ENCODE data around the gene IPO7.

The IPO7 gene

DNA sequence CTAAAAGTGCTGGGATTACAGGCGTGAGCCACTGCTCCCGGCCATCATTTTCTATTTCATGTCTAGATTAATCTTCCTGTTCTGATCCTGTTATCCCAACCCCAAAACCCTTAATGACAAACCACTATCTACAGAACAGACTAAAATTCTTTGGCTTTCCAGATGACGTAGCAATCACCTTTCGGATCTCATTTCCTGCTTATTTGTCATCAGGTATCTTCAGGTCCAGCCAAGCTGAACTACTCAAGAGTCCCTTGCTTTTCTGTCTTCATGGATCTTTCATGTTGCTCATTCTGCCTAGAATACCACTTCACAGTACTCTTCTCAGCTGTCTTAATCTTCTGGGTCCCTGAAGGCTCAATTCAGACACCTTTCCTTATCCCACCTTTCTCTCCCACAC lies 27.4 kb upstream of the IPO7 start:
- TF ChIP-seq ZBTB7A (IDR thresholded peaks at IDR 0.05; ENCODE audit: low read depth) (no peak), TCF12 (IDR thresholded peaks at IDR 0.05; ENCODE audit: low read depth) (no peak)
- TF ChIP-seq, protein P1, sequence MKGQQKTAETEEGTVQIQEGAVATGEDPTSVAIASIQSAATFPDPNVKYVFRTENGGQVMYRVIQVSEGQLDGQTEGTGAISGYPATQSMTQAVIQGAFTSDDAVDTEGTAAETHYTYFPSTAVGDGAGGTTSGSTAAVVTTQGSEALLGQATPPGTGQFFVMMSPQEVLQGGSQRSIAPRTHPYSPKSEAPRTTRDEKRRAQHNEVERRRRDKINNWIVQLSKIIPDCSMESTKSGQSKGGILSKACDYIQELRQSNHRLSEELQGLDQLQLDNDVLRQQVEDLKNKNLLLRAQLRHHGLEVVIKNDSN (IDR thresholded peaks at IDR 0.05) = no peak

DNA sequence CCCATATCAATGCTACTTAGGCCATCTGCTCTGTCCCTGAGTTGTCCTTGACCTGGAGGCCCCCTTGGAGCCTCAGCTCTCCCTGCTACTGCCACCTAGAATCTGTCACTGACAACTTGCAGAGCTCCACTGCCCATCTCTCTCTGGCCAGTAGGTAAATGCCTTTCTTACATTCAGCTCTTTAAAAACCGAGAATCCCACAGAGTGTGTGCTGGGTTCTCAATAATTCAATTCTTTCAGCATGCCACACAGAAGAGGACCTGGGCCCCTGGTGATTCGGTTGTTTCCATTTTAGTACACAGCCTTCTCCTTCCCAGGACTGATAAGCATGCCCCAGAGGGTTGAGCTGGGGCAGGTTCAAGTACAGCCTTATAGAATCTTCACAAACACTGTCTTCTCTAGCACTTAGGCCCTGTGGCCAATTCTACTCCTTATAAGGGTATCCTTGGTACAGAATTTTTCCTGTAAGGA lies 22.0 kb upstream of the IPO7 start:
- TF ChIP-seq TCF12 (IDR thresholded peaks at IDR 0.05; ENCODE audit: low read depth) = no peak
- TF ChIP-seq MAX (IDR thresholded peaks at IDR 0.05) = no peak
- TF ChIP-seq CEBPB (IDR thresholded peaks at IDR 0.05) = no peak
- TF ChIP-seq, protein P1 (IDR thresholded peaks at IDR 0.05) = no peak
- TF ChIP-seq EGR1 (IDR thresholded peaks at IDR 0.05) = no peak
- TF ChIP-seq TEAD4 (IDR thresholded peaks at IDR 0.05) = no peak
- no peak for TF ChIP-seq RAD21 (IDR thresholded peaks at IDR 0.05; ENCODE audit: low read depth)
- TF ChIP-seq TAF1 (IDR thresholded peaks at IDR 0.05; ENCODE audit: low read depth) = no peak
- TF ChIP-seq FOXM1 (IDR thresholded peaks at IDR 0.05; ENCODE audit: borderline replicate concordance, low read depth) = no peak
- TF ChIP-seq ZBTB7A (IDR thresholded peaks at IDR 0.05; ENCODE audit: low read depth) = no peak
- no peak for TF ChIP-seq CREB1 (IDR thresholded peaks at IDR 0.05; ENCODE audit: low read depth)
- no peak for TF ChIP-seq EP300 (IDR thresholded peaks at IDR 0.05; ENCODE audit: borderline replicate concordance)

GRCh38 chr11:9363954-9364912 lies 20.2 kb upstream of the IPO7 start:
- TF ChIP-seq CEBPB (IDR thresholded peaks at IDR 0.05) (no peak), ZBTB7A (IDR thresholded peaks at IDR 0.05; ENCODE audit: low read depth) (no peak), TCF12 (IDR thresholded peaks at IDR 0.05; ENCODE audit: low read depth) (peak; percentile 83; the same call in 1 of the 2 replicates), EGR1 (IDR thresholded peaks at IDR 0.05) (no peak), RAD21 (IDR thresholded peaks at IDR 0.05; ENCODE audit: low read depth) (no peak; the same call in 1 of the 2 replicates), FOXM1 (IDR thresholded peaks at IDR 0.05; ENCODE audit: borderline replicate concordance, low read depth) (no peak), TAF1 (IDR thresholded peaks at IDR 0.05; ENCODE audit: low read depth) (peak; percentile 56; the same call in 1 of the 2 replicates), NFIC (IDR thresholded peaks at IDR 0.05) (peak; percentile 27; the same call in 1 of the 2 replicates), MAX (IDR thresholded peaks at IDR 0.05) (peak; percentile 84), YY1 (IDR thresholded peaks at IDR 0.05; ENCODE audit: low read depth) (no peak), REST (IDR thresholded peaks at IDR 0.05; ENCODE audit: low read depth) (no peak), TEAD4 (IDR thresholded peaks at IDR 0.05) (peak; percentile 94), EP300 (IDR thresholded peaks at IDR 0.05; ENCODE audit: borderline replicate concordance) (peak; percentile 86), CREB1 (IDR thresholded peaks at IDR 0.05; ENCODE audit: low read depth) (peak; percentile 66)
- TF ChIP-seq, protein P1 (IDR thresholded peaks at IDR 0.05) = no peak

DNA sequence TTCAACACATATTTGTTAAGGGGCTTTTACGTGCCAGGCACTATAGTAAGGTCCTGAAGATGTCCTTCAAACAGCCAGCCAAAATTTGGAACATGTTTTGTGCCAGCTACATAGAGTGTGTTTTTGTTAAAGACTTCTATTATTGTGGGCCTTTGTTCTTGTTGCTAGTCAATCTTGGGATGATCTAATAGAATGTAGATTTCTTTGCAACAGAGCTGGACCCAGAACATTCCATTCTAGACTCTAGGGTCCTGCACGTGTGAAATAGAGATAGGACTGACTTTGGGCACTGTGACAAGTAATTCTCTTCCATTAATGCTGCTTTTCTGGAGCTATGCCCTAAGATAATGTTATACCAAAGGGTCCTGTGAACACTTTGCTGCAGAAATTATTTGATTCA lies 16.9 kb upstream of the IPO7 start:
- TF ChIP-seq, protein P1 (IDR thresholded peaks at IDR 0.05) = no peak
- TF ChIP-seq REST (IDR thresholded peaks at IDR 0.05; ENCODE audit: low read depth) (no peak), CREB1 (IDR thresholded peaks at IDR 0.05; ENCODE audit: low read depth) (no peak), EGR1 (IDR thresholded peaks at IDR 0.05) (no peak), TCF12 (IDR thresholded peaks at IDR 0.05; ENCODE audit: low read depth) (no peak), TEAD4 (IDR thresholded peaks at IDR 0.05) (no peak), NFIC (IDR thresholded peaks at IDR 0.05) (no peak), CEBPB (IDR thresholded peaks at IDR 0.05) (no peak)

DNA sequence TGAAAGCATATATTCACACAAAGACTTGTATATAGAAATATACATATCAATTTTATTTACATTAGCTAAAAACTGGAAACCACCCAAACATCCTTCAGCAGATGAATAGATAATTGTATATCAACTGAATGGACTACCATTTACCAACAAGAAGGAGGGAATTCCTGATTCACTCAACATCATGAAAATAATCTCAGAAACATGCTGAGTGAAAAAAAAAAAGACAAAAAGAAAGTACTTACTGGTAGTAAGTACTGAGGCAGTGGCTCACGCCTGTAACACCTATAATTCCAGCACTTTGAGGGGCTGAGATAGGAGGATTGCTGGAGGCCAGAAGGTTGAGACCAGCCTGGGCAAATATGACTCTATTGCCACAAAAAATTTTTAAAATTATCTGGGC lies 7.4 kb upstream of the IPO7 start:
- TF ChIP-seq RAD21 (IDR thresholded peaks at IDR 0.05; ENCODE audit: low read depth) = no peak
- TF ChIP-seq CREB1 (IDR thresholded peaks at IDR 0.05; ENCODE audit: low read depth) = no peak
